ENCODE results near the gene USP24.
"Not testable (repeated sequence)": the region's sequence is repeated elsewhere in the genome, so short reads cannot be mapped to it uniquely, and the experiment has no call there.

The USP24 gene

GRCh38 chr1:55196433-55197035 is 18.6 kb downstream of the USP24 start:
- DNase-seq (ENCODE audit: low spot score): no peak

- DNase-seq (ENCODE audit: low spot score): no peak
These were observed 19.5 kb downstream of the USP24 start for GRCh38 chr1:55195521-55196233.

DNA sequence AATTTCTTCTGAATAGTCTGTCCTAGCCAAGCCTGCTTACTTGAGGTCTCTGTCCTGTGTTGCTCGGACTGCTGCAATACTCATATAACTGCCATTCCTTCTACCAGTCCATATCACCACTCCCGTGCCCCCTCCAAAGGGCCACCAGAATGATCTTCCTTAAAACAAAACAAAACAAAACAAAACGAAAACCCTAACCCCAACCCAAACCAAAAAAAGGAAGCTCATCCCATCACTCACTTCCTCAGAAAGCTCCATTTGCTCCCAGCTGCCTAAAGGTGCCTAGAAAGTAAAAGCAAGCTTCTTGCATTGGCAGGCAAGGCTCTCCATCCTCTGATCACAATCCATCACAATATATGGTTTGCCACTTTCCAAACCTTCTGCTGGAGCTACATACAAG is 20.3 kb downstream of the USP24 start:
- DNase-seq (ENCODE audit: low spot score): no peak

DNA sequence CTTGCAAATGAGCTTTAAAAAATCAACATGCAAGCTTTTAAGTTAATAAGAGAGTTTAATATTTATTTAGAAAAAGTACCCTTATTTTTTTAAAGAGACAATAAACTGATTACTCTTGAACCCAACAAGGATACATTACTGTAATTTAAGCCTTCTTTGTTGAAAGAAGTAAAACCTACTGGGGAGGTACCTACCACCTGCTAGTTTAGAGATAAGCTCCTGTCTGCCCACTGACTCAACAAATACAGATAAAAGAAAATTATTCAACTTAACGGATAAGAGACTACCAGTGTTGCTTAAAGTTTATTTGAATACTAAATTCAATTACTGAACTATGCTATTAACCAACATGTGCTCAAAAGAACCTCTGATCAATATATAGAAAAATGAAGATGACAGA is 23.1 kb downstream of the USP24 start:
- DNase-seq (ENCODE audit: low spot score): no peak

DNA sequence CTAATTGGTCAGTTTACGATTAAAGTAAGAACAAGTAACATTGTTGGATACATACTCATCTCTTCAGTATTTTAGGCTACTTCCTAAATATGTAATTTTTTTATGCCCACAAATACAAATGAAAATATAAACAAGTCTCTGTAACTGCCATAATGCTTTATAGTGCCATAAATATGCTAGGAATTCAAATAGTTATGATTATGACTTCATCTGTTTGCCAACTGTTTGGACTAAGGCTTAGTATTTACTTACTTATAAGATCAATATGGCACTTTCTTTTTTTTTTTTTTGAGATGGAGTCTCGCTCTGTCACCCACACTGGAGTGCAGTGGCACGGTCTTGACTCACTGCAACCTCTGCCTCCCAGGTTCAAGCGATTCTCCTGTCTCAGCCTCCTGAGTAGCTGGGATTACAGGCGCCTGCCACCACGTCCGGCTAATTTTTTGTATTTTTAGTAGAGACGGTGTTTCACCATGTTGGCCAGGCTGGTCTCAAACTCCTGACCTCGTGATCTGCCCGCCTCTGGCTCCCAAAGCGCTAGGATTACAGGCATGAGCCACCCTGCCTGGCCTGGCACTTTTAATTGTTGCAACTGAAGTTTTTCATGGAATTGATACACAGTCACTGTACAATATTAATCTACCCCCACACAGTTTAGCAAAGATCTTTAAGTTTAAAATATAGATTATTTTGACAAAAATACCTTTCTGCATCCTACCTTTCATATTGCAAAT is 23.8 kb downstream of the USP24 start:
- DNase-seq (ENCODE audit: low spot score): not testable (repeated sequence)

- no peak for DNase-seq (ENCODE audit: low spot score)
These were observed 25.1 kb downstream of the USP24 start for GRCh38 chr1:55190109-55190508.

DNA sequence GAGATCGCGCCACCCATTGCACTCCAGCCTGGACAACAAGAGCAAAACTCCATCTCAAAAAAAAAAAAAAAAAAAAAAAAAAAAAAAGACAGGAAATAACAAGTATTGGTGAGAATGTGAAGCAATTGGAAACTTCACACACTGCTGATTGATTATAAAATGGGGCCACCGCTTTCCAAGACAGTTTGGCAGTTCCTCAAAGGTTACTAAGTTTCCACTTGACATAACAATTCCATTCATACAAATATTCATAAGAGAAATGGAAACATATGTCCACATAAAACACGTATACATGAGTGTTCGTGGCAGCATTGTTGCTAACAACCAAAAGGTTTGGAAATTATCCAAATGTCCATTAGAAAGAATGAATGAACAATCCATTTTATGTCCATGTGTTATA is 26.3 kb downstream of the USP24 start:
- DNase-seq (ENCODE audit: low spot score): no peak

- DNase-seq (ENCODE audit: low spot score): no peak
These were observed 29.3 kb downstream of the USP24 start for GRCh38 chr1:55185832-55186231.

DNA sequence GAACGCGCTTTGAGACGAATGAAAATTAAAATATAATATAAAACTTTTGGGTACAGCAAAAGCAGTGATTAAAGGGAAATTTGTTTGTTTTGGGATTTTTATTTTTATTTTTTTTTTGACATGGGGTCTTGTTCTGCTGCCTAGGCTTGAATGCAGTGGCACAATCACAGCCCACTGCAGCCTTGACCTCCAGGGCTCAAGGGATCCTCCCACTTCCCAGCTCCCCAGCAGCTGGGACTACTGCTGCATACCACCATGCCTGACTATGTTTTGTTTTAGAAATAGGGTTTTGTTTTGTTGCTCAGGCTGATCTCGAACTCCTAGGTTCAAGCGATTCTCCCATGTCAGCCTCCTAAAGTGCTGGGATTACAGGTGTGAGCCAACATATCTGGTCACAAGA is 30.3 kb downstream of the USP24 start:
- no peak for DNase-seq (ENCODE audit: low spot score)

GRCh38 chr1:55181666-55182065 is 33.5 kb downstream of the USP24 start:
- no peak for DNase-seq (ENCODE audit: low spot score)

GRCh38 chr1:55180075-55180670 is 35.0 kb downstream of the USP24 start:
- DNase-seq (ENCODE audit: low spot score): no peak

GRCh38 chr1:55179177-55179835 is 35.9 kb downstream of the USP24 start:
- no peak for DNase-seq (ENCODE audit: low spot score)

DNA sequence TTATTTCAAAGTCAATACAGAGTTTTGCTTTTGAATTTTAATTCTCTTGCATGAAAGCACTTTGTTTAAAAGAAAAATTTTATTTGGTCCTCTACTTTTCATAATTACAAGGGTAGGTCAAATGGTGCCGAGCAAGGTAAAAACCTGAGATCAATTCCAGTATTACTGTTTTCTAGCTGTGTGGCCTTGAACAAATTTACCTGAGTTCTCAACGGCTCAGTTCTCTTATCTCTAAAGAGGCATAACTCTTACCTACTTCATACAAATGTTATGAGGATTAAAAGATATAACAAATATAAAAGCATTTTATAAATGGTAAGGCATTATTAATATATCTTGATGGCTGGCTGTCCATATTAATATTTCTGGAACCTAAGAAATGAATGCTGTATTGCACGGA is 42.5 kb downstream of the USP24 start:
- DNase-seq (ENCODE audit: low spot score): no peak

DNA sequence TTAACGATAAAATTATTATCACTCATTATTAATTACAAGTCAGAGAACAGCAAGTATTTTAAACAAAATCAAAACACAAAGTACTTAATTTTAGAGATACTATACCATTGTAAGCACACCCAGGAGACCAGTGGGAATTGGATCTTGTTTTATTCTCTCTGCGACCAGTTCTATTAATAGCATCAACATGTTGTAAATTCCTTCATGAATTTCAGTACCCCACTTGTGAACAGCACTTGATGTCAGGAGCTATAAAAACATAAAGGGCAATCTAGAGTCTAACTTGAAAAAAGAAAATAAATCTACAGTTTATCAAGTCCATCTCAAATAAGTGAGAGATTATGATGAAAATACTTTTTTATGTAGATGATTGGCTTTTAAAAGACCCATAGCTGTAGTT is 42.9 kb downstream of the USP24 start:
- no peak for DNase-seq (ENCODE audit: low spot score)

DNA sequence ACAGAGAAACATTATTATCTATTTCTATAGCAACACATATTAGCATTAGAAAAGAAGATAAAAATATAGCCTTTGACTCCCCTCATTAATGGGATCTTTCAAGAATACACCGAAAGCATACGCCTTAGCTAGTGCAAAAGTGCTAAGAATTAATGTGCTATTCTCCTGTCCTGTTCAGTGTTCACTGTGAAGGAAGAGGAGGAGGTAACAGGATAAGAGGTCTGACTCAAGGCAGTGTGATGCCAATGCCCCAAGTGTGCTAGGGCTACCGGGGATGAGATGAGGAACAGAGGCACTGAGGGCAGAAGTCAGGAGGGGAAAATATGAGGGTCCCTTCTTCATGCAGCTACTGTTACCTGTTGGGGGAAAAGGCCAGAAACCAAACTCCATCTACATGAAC is 43.5 kb downstream of the USP24 start:
- no peak for DNase-seq (ENCODE audit: low spot score)

DNA sequence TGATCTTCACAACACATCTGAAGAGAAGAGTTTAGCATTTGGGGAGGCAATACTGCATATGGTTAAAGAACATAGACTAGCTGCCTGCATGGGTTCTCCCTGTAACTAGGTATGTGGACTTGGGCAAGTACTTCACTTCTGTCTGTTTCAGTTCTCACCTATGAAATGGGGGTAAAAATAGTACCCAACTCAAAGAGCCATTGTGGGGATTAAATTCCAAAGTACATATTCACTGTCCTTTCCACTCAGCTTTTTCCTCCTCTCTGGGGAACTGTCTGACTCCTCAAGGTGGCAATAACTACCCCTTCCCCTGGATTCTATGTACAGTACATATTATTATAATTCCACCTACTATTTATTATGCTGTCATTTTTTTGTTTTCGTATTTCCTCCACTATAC is 44.7 kb downstream of the USP24 start:
- DNase-seq (ENCODE audit: low spot score): no peak

- no peak for DNase-seq (ENCODE audit: low spot score)
These were observed 46.0 kb downstream of the USP24 start for GRCh38 chr1:55169126-55169525.

GRCh38 chr1:55168353-55168752 is 46.8 kb downstream of the USP24 start:
- DNase-seq (ENCODE audit: low spot score): no peak

DNA sequence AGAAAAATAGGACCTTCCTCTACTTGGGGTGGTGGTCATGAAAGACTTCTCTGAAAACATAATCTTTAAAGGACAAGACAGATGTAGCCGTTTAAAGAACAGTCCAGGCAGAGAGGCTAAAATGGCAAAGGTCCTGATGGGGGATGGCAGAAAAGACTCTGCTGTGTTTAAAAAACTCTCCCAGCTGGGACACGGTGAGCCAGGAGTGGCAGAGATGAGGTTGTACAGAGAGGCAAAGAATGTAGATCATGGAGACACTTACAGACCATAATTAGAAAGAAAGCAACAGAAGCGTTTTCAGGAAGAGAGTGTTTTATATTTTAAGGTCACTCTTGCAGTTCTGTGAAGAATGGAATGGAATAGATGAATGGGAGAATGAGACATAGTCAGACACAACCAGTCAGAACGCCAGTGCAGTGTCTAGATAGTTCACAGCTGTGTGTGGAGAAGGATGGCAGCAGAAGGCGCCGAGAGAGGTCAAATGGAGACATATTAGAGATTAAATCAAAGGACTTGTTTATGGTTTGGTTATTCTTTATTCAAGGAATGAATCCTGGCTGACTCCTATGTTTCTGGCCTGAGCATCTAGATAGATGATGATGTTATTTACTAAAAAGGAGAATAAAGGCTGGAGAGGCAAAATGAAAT is 47.8 kb downstream of the USP24 start:
- no peak for DNase-seq (ENCODE audit: low spot score)

- no peak for DNase-seq (ENCODE audit: low spot score)
These were observed 50.3 kb downstream of the USP24 start for GRCh38 chr1:55164906-55165305.

DNA sequence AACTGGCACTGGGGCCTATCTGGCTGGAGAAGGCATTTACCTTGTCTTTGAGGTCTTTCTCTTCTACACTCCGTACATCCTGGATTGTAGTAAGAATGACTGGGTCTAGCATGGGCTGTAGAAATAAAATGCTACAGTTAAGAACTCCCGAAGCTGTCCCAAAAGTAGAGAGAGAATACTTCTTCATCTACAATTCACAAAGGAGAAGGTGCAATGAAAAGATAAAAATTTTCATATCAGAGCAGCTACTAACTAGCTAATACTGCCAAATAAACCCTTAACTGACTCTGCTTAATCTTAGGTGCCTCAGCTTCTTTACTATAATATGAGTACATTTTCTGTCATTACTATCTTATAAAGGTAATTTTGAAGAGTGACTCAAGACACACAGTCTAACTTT is 55.6 kb downstream of the USP24 start:
- no peak for DNase-seq (ENCODE audit: low spot score)

- DNase-seq (ENCODE audit: low spot score): no peak
These were observed 58.6 kb downstream of the USP24 start for GRCh38 chr1:55156608-55157007.
